Stimulated activated CD4-positive, alpha-beta T cell treated with anti-CD3 and anti-CD28 coated beads, Interleukin-1b, Interleukin-23, amount 100 ng/mL, for 48 hours (primary cell): Measurements from ENCODE around the gene MVK.

Experiments
- DNase-seq: peaks from one replicate; pipeline ENCODE4 v3.0.0-alpha.2; 2020

MVK gene

DNA sequence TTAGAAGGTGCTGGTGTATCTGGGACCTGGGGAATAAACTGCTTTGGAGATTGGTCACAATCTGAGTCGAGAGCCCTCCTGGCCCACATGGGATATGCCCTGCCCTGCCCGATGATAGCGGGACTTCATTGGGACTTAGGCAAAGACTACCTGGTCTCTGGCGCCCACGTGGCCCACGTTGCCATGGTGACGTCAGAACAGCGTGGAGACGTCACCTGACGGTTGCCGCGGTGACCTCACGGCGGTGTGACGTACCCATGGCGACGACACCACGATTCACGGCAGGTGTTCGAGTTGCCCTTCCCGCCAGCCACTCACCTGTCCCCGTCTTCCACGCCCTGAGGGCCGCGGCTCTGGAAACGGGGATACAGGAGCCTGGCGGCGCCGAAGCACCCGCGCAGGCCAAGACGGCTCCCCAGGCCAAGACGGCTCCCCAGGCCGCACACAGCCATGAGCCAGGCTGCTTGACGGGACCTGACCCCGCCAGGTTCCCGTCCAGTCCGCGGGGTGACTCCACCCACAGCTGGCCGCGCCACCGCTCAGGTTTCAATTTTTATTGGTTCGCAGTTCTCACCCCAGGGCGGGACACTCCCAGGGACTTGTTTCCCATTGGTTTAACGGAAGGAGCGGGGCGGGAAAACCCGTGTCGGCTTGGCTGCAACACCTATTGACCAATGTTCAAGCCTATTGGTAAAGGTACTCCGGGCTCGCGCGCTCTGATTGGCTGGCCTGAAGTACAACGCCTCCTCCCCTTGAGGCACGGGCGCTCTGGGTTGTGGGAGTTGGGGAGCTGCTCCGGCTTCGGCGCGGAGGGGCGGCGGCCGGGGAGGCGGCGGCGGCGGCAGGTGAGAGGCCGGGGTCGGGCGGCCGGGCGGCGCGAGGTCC lies at the start of gene MVK, which contains the start of gene MMAB:
Gene MVK, plus strand, starts transcription at position 766 of the 885 bp plus-strand sequence. CDS start 1,029 bp downstream, outside the sequence.
Gene MMAB, minus strand, starts transcription at position 476 of the 885 bp plus-strand sequence. Its CDS starts 24 bp downstream, at position 452.
- peak; percentile 100 for DNase-seq

DNA sequence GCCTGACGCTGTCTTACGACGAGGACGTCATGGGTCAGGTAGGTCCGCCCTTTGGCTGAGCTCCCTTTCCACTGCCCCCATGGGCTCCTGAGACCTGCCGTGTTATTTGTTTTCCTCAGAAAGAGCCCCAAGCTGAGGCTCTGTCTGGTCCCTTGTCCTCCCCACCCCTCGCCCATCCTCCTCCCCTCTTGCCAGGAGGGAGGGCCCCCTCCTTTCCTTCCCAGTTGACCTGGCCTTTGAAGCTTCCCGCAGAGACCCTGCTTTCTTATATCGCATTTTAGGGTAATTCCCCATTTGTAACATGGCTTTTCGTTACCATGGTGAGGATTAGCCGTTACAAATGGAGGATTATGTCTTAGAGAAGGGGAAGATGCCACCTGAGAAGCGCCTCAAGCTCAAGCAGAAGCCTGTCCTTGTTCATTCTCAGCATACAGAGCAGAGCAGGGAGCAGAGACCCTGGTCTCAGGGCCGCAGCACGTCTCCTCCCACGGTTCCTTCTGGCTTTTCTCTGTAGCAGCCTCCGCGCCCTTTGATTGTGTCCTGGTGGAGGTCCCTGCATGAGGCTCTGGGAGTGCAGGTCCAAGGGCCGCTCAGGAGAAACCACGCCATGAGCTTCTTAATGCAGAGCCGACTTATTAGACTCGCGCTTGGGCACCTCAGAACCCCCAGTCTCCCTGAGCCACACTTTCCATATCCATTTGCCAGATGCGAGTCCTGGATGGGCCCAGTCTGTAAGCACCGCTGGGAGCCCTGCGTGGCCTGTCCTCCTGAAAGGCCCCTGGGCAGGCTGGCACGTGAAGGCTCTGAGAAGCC lies 48.9 kb upstream of the MVK start:
- DNase-seq, result no peak

DNA sequence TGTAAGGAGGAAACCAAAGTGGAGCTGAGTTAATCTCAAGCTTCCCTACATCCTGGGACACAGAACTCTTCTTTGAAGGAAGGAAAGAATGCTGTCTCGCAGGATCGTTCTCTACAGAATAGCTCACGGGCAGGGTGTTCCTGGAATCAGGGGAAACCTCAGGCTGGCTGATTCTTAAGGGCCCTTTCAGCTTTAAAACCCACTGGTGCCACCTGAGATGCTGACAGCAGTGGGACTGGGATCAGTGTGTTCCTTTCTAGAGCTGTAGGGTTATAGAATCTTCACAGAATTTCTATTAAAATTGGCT lies 48.4 kb upstream of the MVK start:
- DNase-seq, result no peak

GRCh38 chr12:109527489-109528123 lies 46.0 kb upstream of the MVK start:
- no peak for DNase-seq

GRCh38 chr12:109529691-109530640 lies 43.6 kb upstream of the MVK start:
- DNase-seq, result no peak

- DNase-seq, result no peak
Observed at GRCh38 chr12:109531411-109531810, 42.2 kb upstream of the MVK start.

- no peak for DNase-seq
Observed at GRCh38 chr12:109532721-109533486, 40.7 kb upstream of the MVK start.

DNA sequence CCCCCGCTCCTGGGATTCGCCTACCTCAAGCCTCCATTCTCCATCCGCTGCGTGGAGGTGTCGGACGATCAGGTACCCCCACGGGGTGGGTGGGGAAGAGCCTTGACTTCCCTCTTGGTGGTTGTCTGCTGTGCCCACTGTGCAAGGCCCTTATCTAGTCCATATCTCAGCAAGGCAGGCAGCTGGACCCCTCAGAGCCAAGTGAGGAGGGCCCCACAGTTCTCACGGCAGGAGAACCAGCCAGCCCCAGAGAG lies 40.2 kb upstream of the MVK start:
- no peak for DNase-seq

GRCh38 chr12:109534456-109534855 lies 39.1 kb upstream of the MVK start:
- no peak for DNase-seq

DNA sequence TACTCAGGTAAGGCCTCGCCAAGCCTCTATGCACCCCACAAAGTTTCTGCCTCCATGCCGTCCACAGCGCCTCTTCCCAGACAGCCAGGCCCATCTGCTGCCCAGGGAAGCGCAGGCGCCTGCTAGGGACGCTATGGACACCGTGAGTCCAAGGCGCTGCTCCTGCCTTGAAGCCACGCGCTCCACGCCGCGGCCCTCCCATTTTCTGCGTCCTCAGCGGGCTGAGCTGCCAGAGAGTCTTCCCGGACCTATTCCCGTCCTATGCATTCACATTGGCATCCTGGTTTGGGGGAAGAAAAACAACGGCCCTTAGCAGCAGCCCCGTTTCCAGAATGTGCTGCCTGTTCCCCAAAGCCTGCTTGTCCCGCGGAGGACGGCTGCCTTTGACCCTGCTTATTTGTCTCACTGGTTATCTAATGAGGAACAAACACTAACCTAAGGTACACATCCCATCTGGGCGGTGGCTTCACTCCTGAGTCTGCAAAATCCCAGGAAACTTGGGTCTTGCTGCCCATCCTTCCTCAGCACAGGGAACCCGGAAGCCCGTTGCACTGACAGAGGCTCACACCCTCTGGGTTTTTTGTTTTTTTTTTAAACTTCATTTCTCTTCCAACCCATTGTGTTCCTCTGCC lies 38.2 kb upstream of the MVK start:
- no peak for DNase-seq

GRCh38 chr12:109535863-109536250 lies 37.7 kb upstream of the MVK start:
- DNase-seq, result no peak

- no peak for DNase-seq
Observed at GRCh38 chr12:109537136-109537535, 36.5 kb upstream of the MVK start.

DNA sequence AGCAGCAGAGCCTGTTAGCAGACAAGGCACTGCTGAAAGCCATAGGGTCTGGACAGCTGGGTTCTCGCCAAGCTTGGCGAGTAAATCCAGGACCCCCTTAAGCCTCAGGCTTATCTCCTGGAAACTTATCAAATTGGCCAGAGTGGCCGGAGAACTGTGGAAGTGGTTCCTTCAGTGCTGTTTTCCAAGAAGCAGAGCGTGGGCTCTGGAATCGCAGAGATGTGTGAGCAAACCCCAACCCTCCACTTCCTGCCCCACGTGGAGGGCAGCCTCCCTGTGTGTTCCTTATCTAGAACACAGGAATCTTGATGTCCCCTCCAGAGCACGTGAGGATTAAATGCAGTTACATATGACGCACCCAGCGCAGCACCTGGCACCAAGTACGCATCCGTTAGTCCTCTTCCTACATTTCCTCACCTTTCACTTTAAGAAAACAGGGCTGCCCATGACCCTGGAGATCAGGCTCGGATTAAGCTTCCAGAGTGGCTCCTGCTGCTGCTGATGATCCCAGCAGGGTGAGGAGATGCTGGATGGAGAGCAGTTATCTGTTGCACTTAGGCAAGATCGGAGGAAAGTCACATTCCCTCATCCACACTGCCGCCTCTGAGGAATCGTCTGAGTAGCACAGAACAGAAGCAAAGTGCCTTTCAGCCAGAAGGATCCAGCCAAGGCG lies 35.3 kb upstream of the MVK start:
- no peak for DNase-seq

DNA sequence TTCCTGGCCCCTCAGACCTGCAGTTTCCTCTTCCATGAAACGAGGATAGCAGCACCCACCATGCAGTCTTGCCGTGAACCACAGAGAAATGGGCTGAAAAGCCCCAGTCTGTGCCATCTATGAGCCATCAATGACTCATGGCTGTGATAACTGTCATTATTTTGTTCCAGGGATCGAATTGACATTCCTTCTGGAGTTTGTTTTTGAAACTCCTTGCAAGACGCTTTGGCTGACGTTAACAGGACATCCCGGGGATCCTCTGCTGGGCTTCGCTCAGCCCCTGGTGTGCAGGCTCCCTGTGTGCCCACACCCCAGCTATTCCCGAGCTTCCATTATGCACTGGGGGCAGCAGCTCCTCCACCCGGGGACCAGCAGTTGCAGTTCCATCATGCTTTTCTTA lies 34.1 kb upstream of the MVK start:
- DNase-seq, result no peak

DNA sequence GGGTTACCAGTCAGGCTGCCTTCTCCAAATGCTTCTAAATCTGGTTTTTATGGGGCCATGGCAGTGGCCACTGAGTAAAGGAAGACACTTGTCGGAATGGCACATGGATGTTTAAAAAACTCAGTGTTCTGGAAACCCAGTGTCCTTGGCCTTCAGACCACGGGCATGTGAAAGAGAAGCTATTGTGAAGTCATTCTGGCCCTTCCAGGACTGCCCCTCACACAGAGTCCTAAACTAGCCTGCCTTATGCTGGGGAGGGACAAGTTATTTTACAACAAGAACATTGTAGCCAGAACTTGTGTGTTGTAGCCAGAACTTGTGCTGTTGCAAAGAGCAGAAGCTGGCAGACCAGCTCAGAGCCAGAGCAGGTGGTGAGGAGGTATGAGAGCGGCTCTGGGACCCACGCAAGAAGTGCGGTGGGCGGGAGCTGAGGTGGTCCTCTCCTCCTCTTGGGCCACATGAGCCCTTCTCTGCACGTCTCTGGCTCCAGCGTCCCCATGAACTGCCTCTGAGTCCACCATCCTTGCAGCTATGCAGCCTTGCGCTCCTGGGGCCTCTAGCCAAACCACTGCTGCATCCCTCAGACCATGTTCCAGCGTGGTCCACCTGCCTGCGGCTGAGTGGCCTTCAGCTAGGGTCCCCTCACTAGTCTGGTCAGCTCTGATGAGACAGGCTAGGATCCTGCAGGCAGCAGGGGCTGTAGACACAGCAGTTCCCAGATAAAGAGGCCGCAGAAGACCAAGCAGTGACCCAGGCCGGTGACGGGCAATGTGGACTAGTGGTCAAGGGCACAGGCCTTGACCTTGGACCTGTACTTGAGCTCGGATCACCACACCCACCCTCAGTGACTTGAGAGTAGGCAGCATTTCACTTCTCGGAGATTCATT lies 32.8 kb upstream of the MVK start:
- no peak for DNase-seq

- no peak for DNase-seq
Observed at GRCh38 chr12:109541413-109541726, 32.2 kb upstream of the MVK start.

DNA sequence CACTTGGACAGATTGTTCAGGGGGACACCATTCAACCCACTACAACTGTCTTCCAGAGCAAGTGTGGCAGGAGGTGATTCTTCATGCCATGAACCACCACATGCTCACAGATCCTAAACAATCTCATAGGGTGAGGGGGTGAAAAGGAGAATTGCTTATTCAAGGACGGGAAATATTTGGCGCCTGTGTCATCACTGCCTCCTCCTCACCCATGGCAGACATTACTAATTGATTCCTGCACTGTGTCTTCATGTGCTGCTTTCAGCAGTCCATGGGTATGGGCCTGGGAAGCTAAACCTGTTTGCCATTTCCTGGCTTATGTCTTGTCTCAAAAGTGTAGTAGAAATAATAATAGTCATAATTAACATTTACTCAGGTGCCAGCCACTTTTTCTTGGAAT lies 31.6 kb upstream of the MVK start:
- no peak for DNase-seq

DNA sequence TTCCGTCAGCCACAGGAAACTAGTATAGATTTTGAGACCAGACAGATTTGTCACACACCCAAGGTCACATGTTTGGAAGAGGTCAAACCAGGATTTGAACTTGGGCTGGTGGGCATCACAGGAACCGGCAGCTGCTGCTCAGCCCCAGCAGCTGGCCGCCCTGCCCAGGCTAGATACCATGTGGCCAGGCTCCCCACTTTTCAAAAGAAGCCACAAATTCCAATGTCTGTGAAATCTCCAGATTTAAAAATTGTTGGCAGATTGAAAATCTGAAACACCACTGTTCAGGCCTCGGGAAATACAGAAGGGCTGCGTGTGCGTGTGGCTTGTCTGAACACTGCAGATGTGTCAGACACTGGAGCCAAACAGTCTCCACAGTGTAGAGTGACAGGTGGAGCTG lies 30.7 kb upstream of the MVK start:
- no peak for DNase-seq

DNA sequence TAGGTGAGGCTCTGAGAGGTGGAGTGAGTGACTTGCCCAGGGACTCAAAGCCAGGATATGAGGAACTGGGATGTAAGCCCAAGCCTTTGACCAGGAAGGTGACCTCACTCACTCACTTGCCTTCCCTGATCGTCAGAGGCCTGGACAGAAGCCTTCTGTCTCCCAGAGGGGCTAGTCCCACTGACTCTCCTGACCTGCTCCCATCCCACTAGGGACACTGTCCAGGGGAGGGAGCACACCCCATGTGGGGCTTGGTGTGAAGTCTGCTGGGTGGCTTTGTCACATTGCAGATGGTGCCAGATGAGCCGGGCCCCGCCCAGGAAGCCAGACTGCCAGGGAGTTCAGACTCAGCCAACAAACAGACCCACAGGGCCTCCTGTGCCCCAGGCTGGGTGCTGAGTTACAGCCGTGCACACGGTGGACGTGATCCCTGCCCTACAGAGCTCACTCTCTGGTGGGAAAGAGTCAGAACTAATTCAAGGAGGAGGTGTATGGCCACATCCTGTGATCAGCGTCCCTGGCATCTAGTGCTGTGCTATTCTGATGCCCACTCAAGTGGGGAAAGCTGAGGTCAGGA lies 28.6 kb upstream of the MVK start:
- no peak for DNase-seq

DNA sequence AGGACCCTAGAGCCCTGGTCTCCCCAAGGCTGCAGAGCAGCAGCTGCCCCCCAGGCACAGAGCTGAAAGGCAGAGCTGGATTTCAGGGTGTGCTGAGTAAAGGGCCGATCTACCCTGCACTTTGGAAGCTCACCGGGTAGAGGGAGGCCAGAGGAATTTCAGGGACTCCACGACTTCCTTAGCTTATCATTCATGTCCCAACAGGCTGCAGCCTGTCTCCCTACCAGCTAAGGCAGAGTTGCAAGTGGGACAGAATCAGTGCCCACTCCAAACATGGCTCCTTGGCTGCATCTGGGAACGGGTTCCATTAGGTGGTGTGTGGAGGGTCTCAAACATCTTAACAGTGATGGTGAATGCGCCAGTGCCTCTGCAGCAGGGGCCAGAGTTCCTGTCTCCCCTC lies 27.8 kb upstream of the MVK start:
- no peak for DNase-seq
